Endothelial cell of umbilical vein (primary cell): ENCODE measurements around the gene GPR158. TPM values are rescaled to one million over a fixed set of nuclear protein-coding genes. Genes with fewer than 3 reads are reported as not detected.

Experiments
- BruUV-seq: library from RNA; stranded (reverse); fragments of 400-500 nt; replicated peaks from 2 replicates; lab custom pipeline; 2021; lab: Mats Ljungman, UMichigan
- CTCF ChIA-PET: fragments of 300-600, 350-600 bp; sonication (Branson Sonifier 250); formaldehyde crosslinking; loops from one replicate; lab custom pipeline; 2021; ENCODE audit warnings: antibody characterized with exemption, inconsistent platforms; lab: Charles Lee
- POLR2A ChIA-PET: fragments of 300-600, 350-600 bp; sonication (Branson Sonifier 250); formaldehyde crosslinking; loops from one replicate; lab custom pipeline; 2021; ENCODE audit warnings: antibody characterized with exemption, inconsistent platforms; lab: Charles Lee
- DNase-seq: peaks from one replicate; pipeline ENCODE4 v3.0.0-alpha.2; 2011; ENCODE audit warnings: low read depth, low spot score
- FAIRE-seq: peaks from 2 replicates; lab custom pipeline; 2011; peaks lifted over from hg19 to GRCh38; lab: Jason Lieb, UNC
- H2AFZ ChIP-seq: 2 replicates; pipeline ENCODE4 v1.6.0; 2012; ENCODE audit warnings: low read depth, low read length, control low read depth, inconsistent platforms
- H3K27ac ChIP-seq: 2 replicates; pipeline ENCODE4 v1.5.1; 2011; ENCODE audit warnings: low read depth, mild to moderate bottlenecking, control low read depth, low read length, moderate library complexity; ENCODE audit not compliant: insufficient read depth
- H3K27me3 ChIP-seq, 2 experiments: 2 replicates each; pipeline versions ENCODE4 v1.6.0 to v1.6.1; 2011; ENCODE audit warnings: low read length in 2 of 2, mixed read lengths in 1 of 2; ENCODE audit not compliant: control insufficient read depth in 2 of 2, insufficient read depth in 2 of 2
- H3K36me3 ChIP-seq, 2 experiments: 2 replicates in 1 of 2; 3 replicates in 1 of 2; pipeline ENCODE4 v1.5.1; 2011; ENCODE audit warnings: low read length in 2 of 2, mild to moderate bottlenecking in 1 of 2, moderate library complexity in 1 of 2; ENCODE audit not compliant: control insufficient read depth in 2 of 2, insufficient read depth in 2 of 2; ENCODE audit errors: extremely low read depth in 1 of 2
- H3K4me1 ChIP-seq: 3 replicates; pipeline ENCODE4 v1.5.1; 2011; ENCODE audit warnings: mild to moderate bottlenecking, low read length; ENCODE audit not compliant: control insufficient read depth, insufficient read depth; ENCODE audit errors: extremely low read depth
- H3K4me2 ChIP-seq: 2 replicates; pipeline ENCODE4 v1.6.1; 2011; ENCODE audit warnings: low read length, control low read depth, mixed read lengths; ENCODE audit not compliant: insufficient read depth
- H3K4me3 ChIP-seq, 3 experiments: fragments of 200-600 bp in 1 of 3; sonication (generic), shearing (Covaris generic) in 1 of 3; replicated peaks in 1 of 3; 2 replicates each; pipeline ENCODE4 v1.5.1; 2011 to 2016; ENCODE audit warnings: control low read depth in 3 of 3, low read length in 3 of 3, mild to moderate bottlenecking in 2 of 3, inconsistent platforms in 1 of 3, low read depth in 1 of 3, moderate library complexity in 1 of 3; ENCODE audit not compliant: insufficient read depth in 1 of 3
- H3K79me2 ChIP-seq: 2 replicates; pipeline ENCODE4 v1.6.0; 2012; ENCODE audit warnings: low read length, inconsistent platforms; ENCODE audit not compliant: control insufficient read depth, insufficient read depth
- H3K9ac ChIP-seq: replicated peaks from 2 replicates; pipeline ENCODE3; 2011; ENCODE audit warnings: low read length, control low read depth; ENCODE audit not compliant: insufficient read depth; ENCODE audit errors: extremely low read depth
- H3K9me1 ChIP-seq: replicated peaks from 3 replicates; pipeline ENCODE4 v1.6.0; 2011; ENCODE audit warnings: mild to moderate bottlenecking, low read length; ENCODE audit not compliant: control insufficient read depth, insufficient read depth; ENCODE audit errors: extremely low read depth
- H3K9me3 ChIP-seq: replicated peaks from 2 replicates; pipeline ENCODE4 v1.5.1; 2012; ENCODE audit warnings: low read length, inconsistent platforms; ENCODE audit not compliant: control insufficient read depth, insufficient read depth
- H4K20me1 ChIP-seq: replicated peaks from 2 replicates; pipeline ENCODE3; 2011; ENCODE audit warnings: mild to moderate bottlenecking, low read length; ENCODE audit not compliant: control insufficient read depth, insufficient read depth; ENCODE audit errors: extremely low read depth
- CTCF ChIP-seq, 2 donors: IDR thresholded peaks; 1 replicate in 1 of 2; 2 replicates in 1 of 2; pipeline ENCODE4 v1.5.1; 2011; ENCODE audit warnings: low read length in 2 of 2, mild to moderate bottlenecking in 2 of 2, moderate library complexity in 2 of 2, control low read depth in 1 of 2, inconsistent platforms in 1 of 2, low read depth in 1 of 2; ENCODE audit not compliant: insufficient read depth in 1 of 2; ENCODE audit errors: extremely low read depth in 1 of 2
- EZH2 ChIP-seq: IDR thresholded peaks from 2 replicates; pipeline ENCODE4 v1.6.1; 2012; ENCODE audit warnings: borderline replicate concordance, low read depth, mild to moderate bottlenecking, moderate library complexity, low read length, inconsistent platforms; ENCODE audit not compliant: severe bottlenecking
- FOS ChIP-seq: IDR thresholded peaks from 2 replicates; pipeline ENCODE4 v1.6.1; 2011; ENCODE audit warnings: mild to moderate bottlenecking, low read length, moderate library complexity, borderline replicate concordance; ENCODE audit not compliant: insufficient read depth
- GATA2 ChIP-seq: IDR thresholded peaks from 2 replicates; pipeline ENCODE4 v1.7.0; 2011; ENCODE audit warnings: low read depth, mild to moderate bottlenecking, moderate library complexity, mixed read lengths, low read length; ENCODE audit not compliant: insufficient read length, insufficient read depth
- JUN ChIP-seq: IDR thresholded peaks from 2 replicates; pipeline ENCODE4 v1.6.1; 2011; ENCODE audit warnings: borderline replicate concordance, low read depth; ENCODE audit not compliant: insufficient read length, insufficient read depth
- MAX ChIP-seq: IDR thresholded peaks from 2 replicates; pipeline ENCODE4 v1.6.1; 2011; ENCODE audit not compliant: insufficient read depth, insufficient read length
- MYC ChIP-seq: IDR thresholded peaks from one replicate; pipeline ENCODE4 v1.6.1; 2011; ENCODE audit warnings: mild to moderate bottlenecking, low read depth, low read length
- POLR2A ChIP-seq: IDR thresholded peaks from 2 replicates; pipeline ENCODE4 v1.6.1; 2012; ENCODE audit warnings: low read depth, mild to moderate bottlenecking, control low read depth, low read length
- POLR2AphosphoS5 ChIP-seq: IDR thresholded peaks from 2 replicates; pipeline ENCODE4 v1.6.1; 2012; ENCODE audit warnings: low read depth, mild to moderate bottlenecking, control low read depth, low read length, moderate library complexity; ENCODE audit not compliant: insufficient read depth
- dilution Hi-C: fragments of 300-500 bp; cut with MboI; formaldehyde crosslinking; loops from one replicate; pipeline ENCODE4 v1.15.0; 2019; ENCODE audit warnings: low sequenced_read_pairs; ENCODE audit not compliant: extremely low pct_ligation_motif_present
- intact Hi-C: fragments of 100-400 bp; cut with micrococcal nuclease; formaldehyde crosslinking; loops from one replicate; pipeline ENCODE4 v1.10.0; 2022
- polyA plus RNA-seq, 4 experiments: library from polyadenylated mRNA; depleted of rRNA in 3 of 4; stranded (reverse) in 3 of 4; unstranded in 1 of 4; fragments of >200 nt; gene quantifications; 2 replicates each; pipeline versions ENCODE4 v1.2.1 to v1.2.3, GENCODE V29; 2011 to 2012; ENCODE audit warnings: missing spikeins in 1 of 4
- total RNA-seq: library from RNA; stranded (reverse); gene quantifications from 2 replicates; pipeline ENCODE4 v1.2.3, GENCODE V29; 2021

Gene GPR158
- total and polyA plus RNA-seq, 2 donors (not counting 3 experiments of a cell fraction or from before 2014, with no cell fraction given): not detected

- no peak for TF ChIP-seq JUN
- no peak for TF ChIP-seq MYC
- TF ChIP-seq GATA2: no peak
- Histone ChIP-seq H3K9me3 (no peaks in the 10 kb centered on the region), H3K27ac (no peak overlapping the region), H3K9ac (no peak overlapping the region), H3K4me1 (no peaks in the 10 kb centered on the region), H3K4me2 (no peak overlapping the region), H2AFZ (no peak overlapping the region), H3K79me2 (no peaks in the 10 kb centered on the region), H3K36me3 (no peaks in the 10 kb centered on the region), H4K20me1 (no peaks in the 10 kb centered on the region), H3K27me3 (no peaks in the 10 kb centered on the region), H3K4me3 (no peak overlapping the region), H3K9me1 (no peaks in the 10 kb centered on the region)
- FAIRE-seq (no peak), DNase-seq (no peak)
- ChIA-PET CTCF (no interaction called here), POLR2A (no interaction called here)
- BruUV-seq: no TSS peak
- intact Hi-C loops: no loop called here
- dilution Hi-C loops: no loop called here
Measured at GRCh38 chr10:25191162-25191895, 16.5 kb downstream of the GPR158 start.

GRCh38 chr10:25198151-25198550 lies 23.4 kb downstream of the GPR158 start:
- no peak for FAIRE-seq
- no peak for DNase-seq
- Histone ChIP-seq H3K9me3 (no peaks in the 10 kb centered on the region), H3K4me1 (no peaks in the 10 kb centered on the region), H3K9ac (no peak overlapping the region), H2AFZ (no peak overlapping the region), H3K4me3 (no peak overlapping the region), H3K9me1 (no peaks in the 10 kb centered on the region), H3K79me2 (no peaks in the 10 kb centered on the region), H4K20me1 (no peaks in the 10 kb centered on the region), H3K27me3 (no peaks in the 10 kb centered on the region), H3K27ac (no peak overlapping the region), H3K36me3 (no peaks in the 10 kb centered on the region), H3K4me2 (no peak overlapping the region)
- ChIA-PET POLR2A (no interaction called here), CTCF (interaction anchor here (0.5 kb wide), 1 partner anchor 35 kb away, joined by 3 read pairs; no protein-coding TSS in a partner anchor)
- intact Hi-C loops: no loop called here
- no peak for TF ChIP-seq EZH2
- TF ChIP-seq POLR2AphosphoS5: no peak
- no peak for TF ChIP-seq POLR2A
- no peak for TF ChIP-seq MYC
- TF ChIP-seq GATA2: no peak
- TF ChIP-seq MAX: no peak
- no peak for TF ChIP-seq JUN
- no peak for TF ChIP-seq CTCF (IDR thresholded peaks at IDR 0.05; ENCODE audit: extremely low read depth in 1 of 2, insufficient read depth in 1 of 2, low read depth in 1 of 2, low read length in 2 of 2)
- no peak for TF ChIP-seq FOS
- dilution Hi-C loops: no loop called here
- no TSS peak for BruUV-seq
